ENCODE data around the gene CLEC4G. TPM values are rescaled to one million over a fixed set of nuclear protein-coding genes. Genes with fewer than 3 reads are reported as not detected.

Gene CLEC4G
- polyA plus RNA-seq, 1 experiment = not detected

GRCh38 chr19:7699417-7700401, 32.2 kb downstream of the CLEC4G start:
- H3K27ac ChIP-seq (ENCODE audit: low read depth, low read length) = no peak overlapping the region
- peaks cover 4% of the 10 kb centered on the region for H3K27me3 ChIP-seq (ENCODE audit: control insufficient read depth, insufficient read depth, low read length)
- POLR2A ChIA-PET = no interaction called here
- no peak for TF ChIP-seq CTCF (IDR thresholded peaks at IDR 0.05; ENCODE audit: low read depth, low read length)
- no peak for DNase-seq (ENCODE audit: low read depth, low spot score)
- no peak overlapping the region for H3K4me3 ChIP-seq (ENCODE audit: low read depth, low read length)
- no peaks in the 10 kb centered on the region for H3K9me3 ChIP-seq (ENCODE audit: control insufficient read depth, insufficient read depth, low read length)
- CTCF ChIA-PET = interaction anchor here (1.2 to 2.7 kb wide), 2 partner anchors 19 to 100 kb away, joined by 3 to 13 read pairs; partner anchors contain the start of gene TRAPPC5

DNA sequence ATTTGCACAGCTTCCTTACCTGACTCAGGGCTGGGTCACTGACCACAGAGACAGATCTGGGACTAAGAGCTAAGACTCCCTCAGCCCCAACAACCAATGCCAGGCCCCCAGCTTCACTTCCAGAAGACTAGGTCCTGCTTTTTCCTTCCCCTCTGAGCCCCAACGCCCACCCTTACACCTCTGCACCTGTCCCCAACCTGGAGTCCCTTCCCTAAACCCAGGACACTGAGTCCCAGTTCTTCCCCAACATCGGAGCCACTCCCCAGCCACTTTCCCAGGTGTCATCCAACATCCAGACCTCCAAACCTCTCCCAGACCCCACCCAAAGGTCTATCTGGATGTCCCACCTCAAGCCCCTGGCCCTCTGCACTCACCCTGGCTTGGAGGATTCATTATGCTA, 32.9 kb downstream of the CLEC4G start:
- no peak for TF ChIP-seq CTCF (IDR thresholded peaks at IDR 0.05; ENCODE audit: low read depth, low read length)
- ChIA-PET CTCF (interaction anchor here (1.2 to 2.7 kb wide), 2 partner anchors 18 to 100 kb away, joined by 3 to 13 read pairs; partner anchors contain the start of gene TRAPPC5), POLR2A (no interaction called here)
- Histone ChIP-seq H3K27ac (ENCODE audit: low read depth, low read length) (no peak overlapping the region), H3K4me3 (ENCODE audit: low read depth, low read length) (no peak overlapping the region), H3K27me3 (ENCODE audit: control insufficient read depth, insufficient read depth, low read length) (peaks cover 4% of the 10 kb centered on the region), H3K9me3 (ENCODE audit: control insufficient read depth, insufficient read depth, low read length) (no peaks in the 10 kb centered on the region)
- no peak for DNase-seq (ENCODE audit: low read depth, low spot score)

GRCh38 chr19:7698583-7698982, 33.3 kb downstream of the CLEC4G start:
- Histone ChIP-seq H3K4me3 (ENCODE audit: low read depth, low read length) (no peak overlapping the region), H3K27me3 (ENCODE audit: control insufficient read depth, insufficient read depth, low read length) (peaks cover 4% of the 10 kb centered on the region), H3K9me3 (ENCODE audit: control insufficient read depth, insufficient read depth, low read length) (no peaks in the 10 kb centered on the region), H3K27ac (ENCODE audit: low read depth, low read length) (no peak overlapping the region)
- ChIA-PET POLR2A (no interaction called here), CTCF (interaction anchor here (1.2 to 2.7 kb wide), 2 partner anchors 18 to 101 kb away, joined by 3 to 13 read pairs; partner anchors contain the start of gene TRAPPC5)
- no peak for TF ChIP-seq CTCF (IDR thresholded peaks at IDR 0.05; ENCODE audit: low read depth, low read length)
- DNase-seq (ENCODE audit: low read depth, low spot score) = no peak

- POLR2A ChIA-PET = no interaction called here
- CTCF ChIA-PET = interaction anchor here (2.7 kb wide), 1 partner anchor 17 kb away, joined by 13 read pairs; the partner anchor contains the start of gene TRAPPC5
- no peaks in the 10 kb centered on the region for H3K9me3 ChIP-seq (ENCODE audit: control insufficient read depth, insufficient read depth, low read length)
- H3K27me3 ChIP-seq (ENCODE audit: control insufficient read depth, insufficient read depth, low read length) = peaks cover 4% of the 10 kb centered on the region
- no peak for DNase-seq (ENCODE audit: low read depth, low spot score)
- no peak overlapping the region for H3K27ac ChIP-seq (ENCODE audit: low read depth, low read length)
- no peak overlapping the region for H3K4me3 ChIP-seq (ENCODE audit: low read depth, low read length)
- TF ChIP-seq CTCF (IDR thresholded peaks at IDR 0.05; ENCODE audit: low read depth, low read length) = no peak
Measured at GRCh38 chr19:7697721-7698287, 34.1 kb downstream of the CLEC4G start.

GRCh38 chr19:7694499-7694898, 37.4 kb downstream of the CLEC4G start:
- ChIA-PET CTCF (no interaction called here), POLR2A (no interaction called here)
- no peak for DNase-seq (ENCODE audit: low read depth, low spot score)
- TF ChIP-seq CTCF (IDR thresholded peaks at IDR 0.05; ENCODE audit: low read depth, low read length) = no peak
- no peak overlapping the region for H3K27ac ChIP-seq (ENCODE audit: low read depth, low read length)
- no peak overlapping the region for H3K4me3 ChIP-seq (ENCODE audit: low read depth, low read length)
- H3K27me3 ChIP-seq (ENCODE audit: control insufficient read depth, insufficient read depth, low read length) = peaks cover 4% of the 10 kb centered on the region
- H3K9me3 ChIP-seq (ENCODE audit: control insufficient read depth, insufficient read depth, low read length) = peaks cover 5% of the 10 kb centered on the region; the same call in 1 of the 2 replicates

Data from AG04450 (cell line).